SK-N-SH treated with all-trans-retinoic acid at 6 μM for 48 hours (cell line): ENCODE measurements around the gene TFRC.

Source experiments
- ARNTL ChIP-seq: fragments of 450-650 bp; formaldehyde crosslinking; IDR thresholded peaks from 2 replicates; pipeline ENCODE4 v1.5.0; 2020; ENCODE audit warnings: low read depth, mild to moderate bottlenecking, moderate library complexity, borderline replicate concordance
- CSDC2 ChIP-seq: fragments of 250-450 bp; sonication (Bioruptor Pico); IDR thresholded peaks from 2 replicates; pipeline ENCODE4 v1.5.0; 2020; ENCODE audit warnings: mild to moderate bottlenecking, moderate library complexity
- ESRRG ChIP-seq: fragments of 250-450 bp; sonication (Bioruptor Pico); IDR thresholded peaks from 2 replicates; pipeline ENCODE4 v1.6.1; 2021; ENCODE audit warnings: mild to moderate bottlenecking
- ISL1 ChIP-seq: fragments of 250-450 bp; sonication (Bioruptor Pico); IDR thresholded peaks from 2 replicates; pipeline ENCODE4 v2.1.2; 2022; ENCODE audit warnings: mild to moderate bottlenecking, moderate library complexity
- OSR1 ChIP-seq: fragments of 250-450 bp; sonication (Bioruptor Pico); IDR thresholded peaks from 2 replicates; pipeline ENCODE4 v1.8.0; 2022; ENCODE audit warnings: moderate library complexity, mild to moderate bottlenecking, inconsistent platforms
- RARB ChIP-seq: fragments of 250-450 bp; sonication (Bioruptor Pico); IDR thresholded peaks from 2 replicates; pipeline ENCODE4 v1.8.0; 2021; ENCODE audit warnings: mild to moderate bottlenecking, moderate library complexity
- SNAI2 ChIP-seq: fragments of 250-450 bp; sonication (Bioruptor Pico); IDR thresholded peaks from 2 replicates; pipeline ENCODE4 v1.5.0; 2020; ENCODE audit warnings: mild to moderate bottlenecking, moderate library complexity
- TCF4 ChIP-seq: fragments of 250-450 bp; sonication (Bioruptor Pico); IDR thresholded peaks from 2 replicates; pipeline ENCODE4 v1.8.0; 2021; ENCODE audit warnings: mild to moderate bottlenecking, moderate library complexity, borderline replicate concordance
- ZC3H10 ChIP-seq: fragments of 250-450 bp; sonication (Bioruptor Pico); IDR thresholded peaks from 2 replicates; pipeline ENCODE4 v1.5.1; 2021; ENCODE audit warnings: mild to moderate bottlenecking, moderate library complexity
- ZFP30 ChIP-seq: fragments of 450-650 bp; formaldehyde crosslinking; IDR thresholded peaks from 2 replicates; pipeline ENCODE4 v1.5.0; 2022; ENCODE audit warnings: mild to moderate bottlenecking, moderate library complexity
- ZNF565 ChIP-seq: fragments of 450-650 bp; formaldehyde crosslinking; conservative IDR thresholded peaks from 2 replicates; pipeline ENCODE4 v1.5.0; 2020; ENCODE audit warnings: low read depth, mild to moderate bottlenecking, moderate library complexity
- ZNF70 ChIP-seq: fragments of 450-650 bp; formaldehyde crosslinking; IDR thresholded peaks from 2 replicates; pipeline ENCODE4 v1.5.0; 2020; ENCODE audit warnings: mild to moderate bottlenecking, moderate library complexity
- TF ChIP-seq, protein P1 (sequence below): fragments of 250-450 bp; sonication (Bioruptor Pico); IDR thresholded peaks from 2 replicates; pipeline ENCODE4 v1.8.0; 2020; ENCODE audit warnings: mild to moderate bottlenecking, moderate library complexity, borderline replicate concordance
- TF ChIP-seq, protein P2 (sequence below): fragments of 250-450 bp; sonication (Bioruptor Pico); IDR thresholded peaks from 2 replicates; pipeline ENCODE4 v1.5.0; 2020; ENCODE audit warnings: mild to moderate bottlenecking, moderate library complexity

DNA sequence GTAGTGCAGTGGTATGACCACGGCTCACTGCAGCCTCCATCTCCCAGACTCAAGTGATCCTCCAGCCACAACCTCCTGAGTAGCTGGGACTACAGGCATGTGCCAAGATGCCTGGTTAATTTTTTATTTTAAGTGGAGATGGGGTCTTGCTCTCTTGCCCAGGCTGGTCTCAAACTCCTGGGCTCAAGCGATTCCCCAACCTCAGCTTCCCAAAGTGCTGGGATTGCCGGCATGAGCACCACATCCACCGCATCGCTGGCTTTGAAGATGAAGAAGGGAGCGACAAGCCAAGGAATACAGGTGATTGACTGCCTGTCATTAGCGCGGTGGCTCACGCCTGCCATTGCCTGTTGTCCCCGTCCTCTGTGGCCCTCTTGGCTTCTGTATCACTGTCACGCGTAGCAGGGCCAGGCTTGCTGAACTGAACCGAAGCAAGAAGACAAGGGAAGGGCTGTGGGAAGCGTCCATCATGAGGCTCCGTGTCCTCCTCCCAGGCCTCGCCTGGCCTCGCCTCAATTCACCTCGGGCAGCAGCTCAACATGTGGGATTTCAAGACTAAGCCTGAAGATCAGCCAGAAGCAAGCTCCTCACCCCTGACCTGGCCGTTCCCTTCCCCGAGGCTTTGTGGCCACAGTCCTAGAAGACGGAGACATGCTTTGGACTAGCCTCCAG is 46.4 kb upstream of the TFRC start:
- TF ChIP-seq RARB (no peak), ARNTL (no peak), OSR1 (no peak), ESRRG (CRISPR knock-in tag) (no peak), CSDC2 (no peak), ZC3H10 (no peak), ZFP30 (CRISPR knock-in tag) (no peak), ZNF70 (CRISPR knock-in tag) (no peak), ISL1 (CRISPR knock-in tag) (no peak), TCF4 (CRISPR knock-in tag) (no peak), ZNF565 (CRISPR knock-in tag) (no peak), SNAI2 (CRISPR knock-in tag) (no peak)
- TF ChIP-seq, protein P1, sequence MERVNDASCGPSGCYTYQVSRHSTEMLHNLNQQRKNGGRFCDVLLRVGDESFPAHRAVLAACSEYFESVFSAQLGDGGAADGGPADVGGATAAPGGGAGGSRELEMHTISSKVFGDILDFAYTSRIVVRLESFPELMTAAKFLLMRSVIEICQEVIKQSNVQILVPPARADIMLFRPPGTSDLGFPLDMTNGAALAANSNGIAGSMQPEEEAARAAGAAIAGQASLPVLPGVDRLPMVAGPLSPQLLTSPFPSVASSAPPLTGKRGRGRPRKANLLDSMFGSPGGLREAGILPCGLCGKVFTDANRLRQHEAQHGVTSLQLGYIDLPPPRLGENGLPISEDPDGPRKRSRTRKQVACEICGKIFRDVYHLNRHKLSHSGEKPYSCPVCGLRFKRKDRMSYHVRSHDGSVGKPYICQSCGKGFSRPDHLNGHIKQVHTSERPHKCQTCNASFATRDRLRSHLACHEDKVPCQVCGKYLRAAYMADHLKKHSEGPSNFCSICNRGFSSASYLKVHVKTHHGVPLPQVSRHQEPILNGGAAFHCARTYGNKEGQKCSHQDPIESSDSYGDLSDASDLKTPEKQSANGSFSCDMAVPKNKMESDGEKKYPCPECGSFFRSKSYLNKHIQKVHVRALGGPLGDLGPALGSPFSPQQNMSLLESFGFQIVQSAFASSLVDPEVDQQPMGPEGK, result no peak
- TF ChIP-seq, protein P2, sequence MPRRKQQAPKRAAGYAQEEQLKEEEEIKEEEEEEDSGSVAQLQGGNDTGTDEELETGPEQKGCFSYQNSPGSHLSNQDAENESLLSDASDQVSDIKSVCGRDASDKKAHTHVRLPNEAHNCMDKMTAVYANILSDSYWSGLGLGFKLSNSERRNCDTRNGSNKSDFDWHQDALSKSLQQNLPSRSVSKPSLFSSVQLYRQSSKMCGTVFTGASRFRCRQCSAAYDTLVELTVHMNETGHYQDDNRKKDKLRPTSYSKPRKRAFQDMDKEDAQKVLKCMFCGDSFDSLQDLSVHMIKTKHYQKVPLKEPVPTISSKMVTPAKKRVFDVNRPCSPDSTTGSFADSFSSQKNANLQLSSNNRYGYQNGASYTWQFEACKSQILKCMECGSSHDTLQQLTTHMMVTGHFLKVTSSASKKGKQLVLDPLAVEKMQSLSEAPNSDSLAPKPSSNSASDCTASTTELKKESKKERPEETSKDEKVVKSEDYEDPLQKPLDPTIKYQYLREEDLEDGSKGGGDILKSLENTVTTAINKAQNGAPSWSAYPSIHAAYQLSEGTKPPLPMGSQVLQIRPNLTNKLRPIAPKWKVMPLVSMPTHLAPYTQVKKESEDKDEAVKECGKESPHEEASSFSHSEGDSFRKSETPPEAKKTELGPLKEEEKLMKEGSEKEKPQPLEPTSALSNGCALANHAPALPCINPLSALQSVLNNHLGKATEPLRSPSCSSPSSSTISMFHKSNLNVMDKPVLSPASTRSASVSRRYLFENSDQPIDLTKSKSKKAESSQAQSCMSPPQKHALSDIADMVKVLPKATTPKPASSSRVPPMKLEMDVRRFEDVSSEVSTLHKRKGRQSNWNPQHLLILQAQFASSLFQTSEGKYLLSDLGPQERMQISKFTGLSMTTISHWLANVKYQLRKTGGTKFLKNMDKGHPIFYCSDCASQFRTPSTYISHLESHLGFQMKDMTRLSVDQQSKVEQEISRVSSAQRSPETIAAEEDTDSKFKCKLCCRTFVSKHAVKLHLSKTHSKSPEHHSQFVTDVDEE (CRISPR knock-in tag), result no peak
